IMR-90 (cell line): ENCODE results near the gene SPINT2. TPM values are rescaled to one million over a fixed set of nuclear protein-coding genes. Genes with fewer than 3 reads are reported as not detected.

Source experiments
- ATAC-seq: fragments of 200-7000 bp; cut with Tn5 transposase; 2 replicates; pipeline ENCODE4 v1.9.1; 2020; ENCODE audit warnings: low read depth, mild to moderate bottlenecking, moderate library complexity
- BruUV-seq: library from RNA; stranded (reverse); fragments of 400-500 nt; replicated peaks from 2 replicates; lab custom pipeline; 2021; lab: Mats Ljungman, UMichigan
- CTCF ChIA-PET: fragments of 300-600 bp; formaldehyde crosslinking; extraction: SDS; loops from one replicate; lab custom pipeline; 2021; ENCODE audit warnings: antibody characterized with exemption; lab: Yijun Ruan, JAX
- POLR2A ChIA-PET: fragments of 300-600 bp; sonication (Branson Sonifier 250); formaldehyde crosslinking; loops from one replicate; lab custom pipeline; 2022; ENCODE audit warnings: antibody characterized with exemption; ENCODE audit not compliant: unreplicated experiment; lab: Charles Lee
- DNase-seq: peaks from one replicate; pipeline ENCODE4 v3.0.0; 2013
- H2AFZ ChIP-seq: replicated peaks from 2 replicates; pipeline ENCODE3; 2013; ENCODE audit warnings: low read length, mild to moderate bottlenecking; ENCODE audit not compliant: poor library complexity
- H2AK5ac ChIP-seq: 2 replicates; pipeline ENCODE4 v1.6.1; 2013; ENCODE audit warnings: low read depth, low read length, inconsistent platforms
- H2AK9ac ChIP-seq: replicated peaks from 2 replicates; pipeline ENCODE3; 2013; ENCODE audit warnings: mild to moderate bottlenecking, low read depth, low read length, moderate library complexity; ENCODE audit not compliant: poor library complexity
- H2BK120ac ChIP-seq: 2 replicates; pipeline ENCODE4 v1.6.1; 2013; ENCODE audit warnings: low read depth, low read length, inconsistent platforms
- H2BK15ac ChIP-seq: 3 replicates; pipeline ENCODE4 v1.6.1; 2013; ENCODE audit warnings: low read depth, low read length, inconsistent platforms
- H2BK20ac ChIP-seq: 2 replicates; pipeline ENCODE4 v1.6.1; 2013; ENCODE audit warnings: low read depth, mild to moderate bottlenecking, inconsistent platforms, low read length, moderate library complexity
- H2BK5ac ChIP-seq: 2 replicates; pipeline ENCODE4 v1.6.1; 2013; ENCODE audit warnings: mild to moderate bottlenecking, low read depth, low read length, inconsistent platforms; ENCODE audit not compliant: poor library complexity, severe bottlenecking
- H3K14ac ChIP-seq: replicated peaks from 2 replicates; pipeline ENCODE4 v1.6.1; 2013; ENCODE audit warnings: low read depth, low read length, inconsistent platforms
- H3K18ac ChIP-seq: 2 replicates; pipeline ENCODE4 v1.6.1; 2013; ENCODE audit warnings: low read depth, low read length, control low read depth
- H3K23ac ChIP-seq: 2 replicates; pipeline ENCODE4 v1.6.1; 2013; ENCODE audit warnings: low read depth, low read length, inconsistent platforms
- H3K27ac ChIP-seq: 2 replicates; pipeline ENCODE4 v1.5.1; 2013; ENCODE audit warnings: mild to moderate bottlenecking, control low read depth, low read length; ENCODE audit not compliant: insufficient read depth
- H3K27me3 ChIP-seq: 2 replicates; pipeline ENCODE4 v1.6.1; 2013; ENCODE audit warnings: low read length; ENCODE audit not compliant: control insufficient read depth, insufficient read depth
- H3K36me3 ChIP-seq: 2 replicates; pipeline ENCODE4 v1.6.1; 2013; ENCODE audit warnings: low read length, mixed read lengths; ENCODE audit not compliant: control insufficient read depth, insufficient read depth
- H3K4ac ChIP-seq: 2 replicates; pipeline ENCODE4 v1.6.1; 2013; ENCODE audit warnings: low read depth, low read length, inconsistent platforms
- H3K4me1 ChIP-seq: 2 replicates; pipeline ENCODE4 v1.6.1; 2013; ENCODE audit warnings: low read length, mixed read lengths; ENCODE audit not compliant: control insufficient read depth, insufficient read depth
- H3K4me2 ChIP-seq: 2 replicates; pipeline ENCODE4 v1.6.1; 2013; ENCODE audit warnings: low read depth, mild to moderate bottlenecking, control low read depth, low read length, moderate library complexity
- H3K4me3 ChIP-seq: 2 replicates; pipeline ENCODE4 v1.5.1; 2013; ENCODE audit warnings: low read depth, mild to moderate bottlenecking, control low read depth, low read length, moderate library complexity; ENCODE audit not compliant: insufficient read depth
- H3K56ac ChIP-seq: 2 replicates; pipeline ENCODE4 v1.6.1; 2013; ENCODE audit warnings: low read length, inconsistent platforms; ENCODE audit not compliant: insufficient read depth; ENCODE audit errors: extremely low read depth
- H3K79me1 ChIP-seq, 2 experiments: 2 replicates each; pipeline ENCODE4 v1.6.1; 2013; ENCODE audit warnings: low read length in 2 of 2, inconsistent platforms in 1 of 2, low read depth in 1 of 2
- H3K9ac ChIP-seq: 2 replicates; pipeline ENCODE4 v1.6.1; 2013; ENCODE audit warnings: low read depth, low read length, control low read depth
- H3K9me1 ChIP-seq: 2 replicates; pipeline ENCODE4 v1.6.1; 2013; ENCODE audit warnings: low read length, inconsistent platforms; ENCODE audit not compliant: insufficient read depth
- H3K9me3 ChIP-seq: 2 replicates; pipeline ENCODE4 v1.6.1; 2013; ENCODE audit warnings: low read length; ENCODE audit not compliant: control insufficient read depth, insufficient read depth
- H4K20me1 ChIP-seq: 2 replicates; pipeline ENCODE4 v1.6.1; 2013; ENCODE audit warnings: low read length, inconsistent platforms; ENCODE audit not compliant: insufficient read depth
- H4K5ac ChIP-seq: 2 replicates; pipeline ENCODE4 v1.6.1; 2013; ENCODE audit warnings: mild to moderate bottlenecking, low read depth, low read length, control low read depth
- H4K8ac ChIP-seq, 2 experiments: 2 replicates each; pipeline ENCODE4 v1.6.1; 2013; ENCODE audit warnings: low read depth in 2 of 2, low read length in 2 of 2, control low read depth in 1 of 2, inconsistent platforms in 1 of 2
- H4K91ac ChIP-seq: 2 replicates; pipeline ENCODE4 v1.6.1; 2013; ENCODE audit warnings: low read depth, low read length, inconsistent platforms; ENCODE audit not compliant: insufficient read depth
- CTCF ChIP-seq: conservative IDR thresholded peaks from 2 replicates; pipeline ENCODE4 v1.5.1; 2012; ENCODE audit warnings: mild to moderate bottlenecking, low read depth, low read length, improper control_type of control experiment
- FOS ChIP-seq: fragments of 150-350 bp; IDR thresholded peaks from 2 replicates; pipeline ENCODE4 v1.6.1; 2016; ENCODE audit warnings: low read depth, low read length
- POLR2A ChIP-seq: IDR thresholded peaks from 2 replicates; pipeline ENCODE4 v1.6.1; 2012; ENCODE audit warnings: mild to moderate bottlenecking, low read depth, low read length
- RCOR1 ChIP-seq: IDR thresholded peaks from 2 replicates; pipeline ENCODE4 v1.6.1; 2012; ENCODE audit warnings: mild to moderate bottlenecking, low read length, improper control_type of control experiment; ENCODE audit not compliant: insufficient replicate concordance
- SMC3 ChIP-seq: fragments of 150-350 bp; IDR thresholded peaks from 2 replicates; pipeline ENCODE4 v1.6.1; 2016; ENCODE audit warnings: low read depth, mild to moderate bottlenecking, antibody characterized with exemption, low read length, moderate library complexity
- USF2 ChIP-seq: fragments of 150-350 bp; IDR thresholded peaks from 2 replicates; pipeline ENCODE4 v1.6.1; 2017; ENCODE audit warnings: mild to moderate bottlenecking, antibody characterized with exemption, low read length, low read depth
- WGBS, 2 experiments: methylation state at CpG; one replicate each; pipeline versions ENCODE4 v1.1.5 to v1.1.7; 2013; ENCODE audit warnings: missing lambda C conversion rate in 2 of 2; ENCODE audit not compliant: insufficient read length in 1 of 2; ENCODE audit errors: extremely low coverage in 2 of 2; 5-methylcytosine and 5-hydroxymethylcytosine counted together
- dilution Hi-C: fragments of 300-500 bp; cut with HindIII; formaldehyde crosslinking; loops from one replicate; pipeline ENCODE4 v1.14.3; 2018; ENCODE audit warnings: low sequenced_read_pairs; ENCODE audit not compliant: unreplicated experiment
- in situ Hi-C: fragments of 300-500 bp; cut with MboI; formaldehyde crosslinking; loops from 3 replicates; pipeline ENCODE4 v1.14.3; 2019; ENCODE audit warnings: low sequenced_read_pairs, inconsistent platforms, mixed read lengths
- intact Hi-C: fragments of 100-400 bp; cut with micrococcal nuclease; formaldehyde crosslinking; loops from 2 replicates; pipeline ENCODE4 v1.10.0; 2022
- polyA plus RNA-seq, 3 experiments: library from polyadenylated mRNA; depleted of rRNA; stranded (reverse); fragments of >200 nt; gene quantifications; 2 replicates each; pipeline ENCODE4 v1.2.3, GENCODE V29; 2012; ENCODE audit warnings: low replicate concordance in 1 of 3
- total RNA-seq: library from RNA; depleted of rRNA; stranded (reverse); fragments of >200 nt; gene quantifications from 2 replicates; pipeline ENCODE4 v1.2.3, GENCODE V29; 2012

SPINT2 gene
- total and polyA plus RNA-seq, 2 of the 4 experiments (the other 2 are of a cell fraction), result 0.54 to 1.2 TPM

- Histone ChIP-seq H2BK120ac (no peak overlapping the region), H2BK20ac (no peak overlapping the region), H4K91ac (no peak overlapping the region), H3K56ac (no peak overlapping the region), H3K9me3 (no peaks in the 10 kb centered on the region), H3K9me1 (peaks cover 11% of the 10 kb centered on the region), H2AK9ac (no peak overlapping the region), H2AK5ac (no peak overlapping the region), H4K5ac (no peak overlapping the region), H3K9ac (no peak overlapping the region), H3K4ac (no peak overlapping the region), H3K4me1 (0 out of 2 replicates have a peak, but pooled peaks cover 2% of the 10 kb centered on the region), H3K79me1 (peaks cover 5 to 14% of the 10 kb centered on the region in 2 experiments), H3K18ac (no peak overlapping the region), H2BK5ac (no peak overlapping the region), H4K20me1 (0 out of 2 replicates have a peak, but pooled peaks cover 3% of the 10 kb centered on the region), H4K8ac (no peak overlapping the region), H2BK15ac (no peak overlapping the region), H3K4me2 (no peak overlapping the region), H3K4me3 (no peak overlapping the region), H2AFZ (no peak overlapping the region), H3K14ac (no peak overlapping the region), H3K36me3 (peaks cover 2% of the 10 kb centered on the region; the same call in 1 of the 2 replicates), H3K23ac (no peak overlapping the region), H3K27me3 (no peaks in the 10 kb centered on the region), H3K27ac (no peak overlapping the region)
- in situ Hi-C loops (no loop called here), dilution Hi-C loops (no loop called here), intact Hi-C loops (no loop called here)
- ATAC-seq (no peak), DNase-seq (no peak)
- POLR2A ChIA-PET, result no interaction called here
- CTCF ChIA-PET, result no interaction called here
- no CpG with 5 or more reads among the region's 3 CpGs for WGBS, 2 experiments
- TF ChIP-seq SMC3 (no peak), USF2 (no peak), RCOR1 (no peak), FOS (no peak), POLR2A (no peak), CTCF (no peak)
- BruUV-seq, result no TSS peak
Observed at GRCh38 chr19:38218204-38218603, 46.2 kb upstream of the SPINT2 start.
